GM15510 (cell line): ENCODE measurements around the gene DGKB.

ENCODE experiments used
- POLR2A ChIP-seq: IDR thresholded peaks from 3 replicates; pipeline ENCODE4 v1.6.1; 2011; ENCODE audit warnings: borderline replicate concordance; ENCODE audit not compliant: insufficient read length; ENCODE audit errors: extremely low read depth

Gene DGKB

GRCh38 chr7:14888962-14889361 lies 13.6 kb downstream of the DGKB start:
- TF ChIP-seq POLR2A, result no peak

GRCh38 chr7:14886533-14886932 lies 16.0 kb downstream of the DGKB start:
- no peak for TF ChIP-seq POLR2A

- TF ChIP-seq POLR2A, result no peak
Measured at GRCh38 chr7:14875941-14876587, 26.5 kb downstream of the DGKB start.

- TF ChIP-seq POLR2A, result no peak
Measured at GRCh38 chr7:14871880-14872279, 30.7 kb downstream of the DGKB start.

- TF ChIP-seq POLR2A, result no peak
Measured at GRCh38 chr7:14870394-14870793, 32.2 kb downstream of the DGKB start.

GRCh38 chr7:14868937-14869336 lies 33.6 kb downstream of the DGKB start:
- no peak for TF ChIP-seq POLR2A

GRCh38 chr7:14861456-14861855 lies 41.1 kb downstream of the DGKB start:
- no peak for TF ChIP-seq POLR2A

GRCh38 chr7:14859267-14859666 lies 43.3 kb downstream of the DGKB start:
- TF ChIP-seq POLR2A, result no peak

- TF ChIP-seq POLR2A, result no peak
Measured at GRCh38 chr7:14858866-14859265, 43.7 kb downstream of the DGKB start.

GRCh38 chr7:14858410-14858809 lies 44.1 kb downstream of the DGKB start:
- no peak for TF ChIP-seq POLR2A

- TF ChIP-seq POLR2A, result no peak
Measured at GRCh38 chr7:14855033-14855794, 47.3 kb downstream of the DGKB start.

- no peak for TF ChIP-seq POLR2A
Measured at GRCh38 chr7:14854471-14854870, 48.1 kb downstream of the DGKB start.

- no peak for TF ChIP-seq POLR2A
Measured at GRCh38 chr7:14851610-14852009, 50.9 kb downstream of the DGKB start.

GRCh38 chr7:14850039-14850438 lies 52.5 kb downstream of the DGKB start:
- no peak for TF ChIP-seq POLR2A

GRCh38 chr7:14846405-14846804 lies 56.1 kb downstream of the DGKB start:
- no peak for TF ChIP-seq POLR2A

- no peak for TF ChIP-seq POLR2A
Measured at GRCh38 chr7:14843755-14844154, 58.8 kb downstream of the DGKB start.
